GM19397 (cell line): ENCODE measurements around the gene MTARC1.
A peak's percentile ranks its signal among the peaks of the same experiment; 100 is the strongest.

ENCODE experiments used
- ATAC-seq: cut with Tn5 transposase; IDR thresholded peaks from one replicate; pipeline ENCODE4 v1.9.1; 2021; ENCODE audit warnings: mild to moderate bottlenecking, moderate library complexity; ENCODE audit not compliant: unreplicated experiment

Gene MTARC1

GRCh38 chr1:220769205-220769604 lies 17.5 kb upstream of the MTARC1 start:
- no peak for ATAC-seq

GRCh38 chr1:220770245-220770913 lies 16.3 kb upstream of the MTARC1 start:
- peak; percentile 59 for ATAC-seq

GRCh38 chr1:220772846-220773245 lies 13.9 kb upstream of the MTARC1 start:
- ATAC-seq = peak; percentile 27

GRCh38 chr1:220775240-220775853 lies 11.4 kb upstream of the MTARC1 start:
- ATAC-seq = no peak

GRCh38 chr1:220776254-220776653 lies 10.5 kb upstream of the MTARC1 start:
- ATAC-seq = no peak

GRCh38 chr1:220776720-220777326 lies 9.9 kb upstream of the MTARC1 start:
- ATAC-seq = peak; percentile 83

GRCh38 chr1:220783453-220783852 lies 3.3 kb upstream of the MTARC1 start:
- ATAC-seq = no peak

GRCh38 chr1:220784751-220785150 lies 2.0 kb upstream of the MTARC1 start:
- ATAC-seq = no peak

- no peak for ATAC-seq
Observed at GRCh38 chr1:220785166-220786056, 1.3 kb upstream of the MTARC1 start.

GRCh38 chr1:220786057-220786336 lies 716 bp upstream of the MTARC1 start:
- ATAC-seq = peak; percentile 14

- ATAC-seq = peak; percentile 43
Observed at GRCh38 chr1:220787069-220787619, 431 bp downstream of the MTARC1 start.

- ATAC-seq = no peak
Observed at GRCh38 chr1:220788900-220789299, 2.2 kb downstream of the MTARC1 start.

- ATAC-seq = no peak
Observed at GRCh38 chr1:220789532-220790147, 2.9 kb downstream of the MTARC1 start.

GRCh38 chr1:220791285-220791684 lies 4.6 kb downstream of the MTARC1 start:
- ATAC-seq = no peak

- ATAC-seq = no peak
Observed at GRCh38 chr1:220791956-220792355, 5.2 kb downstream of the MTARC1 start.

- no peak for ATAC-seq
Observed at GRCh38 chr1:220796530-220796929, 9.8 kb downstream of the MTARC1 start.

- no peak for ATAC-seq
Observed at GRCh38 chr1:220797044-220797443, 10.3 kb downstream of the MTARC1 start.

GRCh38 chr1:220797553-220797952 lies 10.8 kb downstream of the MTARC1 start:
- no peak for ATAC-seq

GRCh38 chr1:220798338-220798737 lies 11.6 kb downstream of the MTARC1 start:
- ATAC-seq = no peak

GRCh38 chr1:220800262-220800661 lies 13.5 kb downstream of the MTARC1 start:
- no peak for ATAC-seq
